Neural cell (in vitro differentiated cells): ENCODE results near the gene LRP5. TPM values are rescaled to one million over a fixed set of nuclear protein-coding genes. Genes with fewer than 3 reads are reported as not detected.
A peak's percentile ranks its signal among the peaks of the same experiment; 100 is the strongest.

Experiments used
- H2AFZ ChIP-seq: fragments of 200-600, 300-800 bp; sonication (generic), shearing (Covaris generic); 2 replicates; pipeline ENCODE4 v1.6.0; 2014; ENCODE audit warnings: low read depth, mild to moderate bottlenecking, antibody characterized with exemption, low read length, moderate library complexity
- H3F3A ChIP-seq: fragments of 200-600 bp; shearing (Covaris generic); 2 replicates; pipeline ENCODE4 v1.6.1; 2016; ENCODE audit warnings: mild to moderate bottlenecking, moderate library complexity, mixed read lengths, antibody characterized with exemption, low read length; ENCODE audit not compliant: insufficient read depth, poor library complexity, severe bottlenecking
- H3K27ac ChIP-seq: fragments of 200-600, 300-800 bp; sonication (generic), shearing (Covaris generic); 2 replicates; pipeline ENCODE4 v1.5.1; 2014; ENCODE audit warnings: mild to moderate bottlenecking, low read length, moderate library complexity
- H3K27me3 ChIP-seq: fragments of 300-800, 200-600 bp; sonication (generic), shearing (Covaris generic); 2 replicates; pipeline ENCODE4 v1.6.0; 2014; ENCODE audit warnings: mild to moderate bottlenecking, low read depth, low read length, moderate library complexity; ENCODE audit not compliant: insufficient read depth
- H3K36me3 ChIP-seq: fragments of 300-800, 200-600 bp; sonication (generic), shearing (Covaris generic); 2 replicates; pipeline ENCODE4 v1.5.1; 2014; ENCODE audit warnings: mild to moderate bottlenecking, antibody characterized with exemption, low read length, moderate library complexity; ENCODE audit not compliant: insufficient read depth
- H3K4me2 ChIP-seq: fragments of 300-800, 200-600 bp; sonication (generic), shearing (Covaris generic); 2 replicates; pipeline ENCODE4 v1.6.0; 2014; ENCODE audit warnings: mild to moderate bottlenecking, low read length
- H3K4me3 ChIP-seq: fragments of 300-800, 200-600 bp; sonication (generic), shearing (Covaris generic); 2 replicates; pipeline ENCODE4 v1.5.1; 2014; ENCODE audit warnings: mild to moderate bottlenecking, low read length, moderate library complexity
- H3K79me2 ChIP-seq: fragments of 200-600 bp; shearing (Covaris generic); replicated peaks from 2 replicates; pipeline ENCODE4 v1.6.0; 2014; ENCODE audit warnings: mild to moderate bottlenecking, low read length, moderate library complexity; ENCODE audit not compliant: insufficient read depth
- H3K9ac ChIP-seq: fragments of 300-800, 200-600 bp; sonication (generic), shearing (Covaris generic); 2 replicates; pipeline ENCODE4 v1.6.1; 2016; ENCODE audit warnings: mild to moderate bottlenecking, low read length, mixed read lengths
- H3K9me2 ChIP-seq: fragments of 200-600 bp; shearing (Covaris generic); 2 replicates; pipeline ENCODE4 v1.6.1; 2016; ENCODE audit warnings: mild to moderate bottlenecking, low read length, mixed read lengths; ENCODE audit not compliant: insufficient read depth
- H3K9me3 ChIP-seq: fragments of 200-600, 300-800 bp; sonication (generic), shearing (Covaris generic); 2 replicates; pipeline ENCODE4 v1.6.1; 2016; ENCODE audit warnings: mild to moderate bottlenecking, mixed run types, low read length, moderate library complexity, mixed read lengths
- H4K20me1 ChIP-seq: fragments of 200-600 bp; shearing (Covaris generic); 2 replicates; pipeline ENCODE4 v1.6.1; 2016; ENCODE audit warnings: mild to moderate bottlenecking, mixed run types; ENCODE audit not compliant: insufficient read depth
- CTCF ChIP-seq: fragments of 450-650 bp; IDR thresholded peaks from 2 replicates; pipeline ENCODE4 v1.5.1; 2014; ENCODE audit warnings: antibody characterized with exemption, mild to moderate bottlenecking, moderate library complexity; ENCODE audit not compliant: poor library complexity, severe bottlenecking
- EP300 ChIP-seq: fragments of 450-650 bp; conservative IDR thresholded peaks from 2 replicates; pipeline ENCODE4 v1.6.1; 2014; ENCODE audit warnings: antibody characterized with exemption, mild to moderate bottlenecking, moderate library complexity; ENCODE audit not compliant: poor library complexity, severe bottlenecking
- EZH2 ChIP-seq: fragments of 200-600, 300-800 bp; shearing (Covaris generic), sonication (generic); IDR thresholded peaks from 2 replicates; pipeline ENCODE4 v1.6.1; 2014; ENCODE audit warnings: antibody characterized with exemption, low read length, borderline replicate concordance, mild to moderate bottlenecking; ENCODE audit not compliant: insufficient read depth, poor library complexity, severe bottlenecking
- MXI1 ChIP-seq: fragments of 450-650 bp; conservative IDR thresholded peaks from 2 replicates; pipeline ENCODE4 v1.6.1; 2014; ENCODE audit warnings: antibody characterized with exemption, mild to moderate bottlenecking; ENCODE audit not compliant: poor library complexity, severe bottlenecking
- POLR2AphosphoS5 ChIP-seq: IDR thresholded peaks from 2 replicates; pipeline ENCODE4 v1.6.1; 2012
- RAD21 ChIP-seq: fragments of 450-650 bp; conservative IDR thresholded peaks from 2 replicates; pipeline ENCODE4 v1.6.1; 2014; ENCODE audit warnings: antibody characterized with exemption, mild to moderate bottlenecking, moderate library complexity
- REST ChIP-seq: IDR thresholded peaks from 2 replicates; pipeline ENCODE4 v1.6.1; 2012; ENCODE audit warnings: borderline replicate concordance
- SMC3 ChIP-seq: fragments of 450-650 bp; conservative IDR thresholded peaks from 2 replicates; pipeline ENCODE4 v1.6.1; 2014; ENCODE audit warnings: antibody characterized with exemption, mild to moderate bottlenecking, moderate library complexity; ENCODE audit not compliant: poor library complexity
- TAF1 ChIP-seq: IDR thresholded peaks from 2 replicates; pipeline ENCODE4 v1.6.1; 2012; ENCODE audit warnings: low read depth
- polyA plus RNA-seq: library from polyadenylated mRNA; depleted of rRNA; stranded (reverse); fragments of >200 nt; gene quantifications from 2 replicates; pipeline ENCODE4 v1.2.3, GENCODE V29; 2014

The LRP5 gene
- polyA plus RNA-seq, 1 donor from 2014 or later, result 3.0 TPM

- H3K9ac ChIP-seq, result no peak overlapping the region
- TF ChIP-seq TAF1, result no peak
- no peaks in the 10 kb centered on the region for H3K36me3 ChIP-seq
- no peak overlapping the region for H3K4me3 ChIP-seq
- no peaks in the 10 kb centered on the region for H3K9me3 ChIP-seq
- H3K9me2 ChIP-seq, result no peaks in the 10 kb centered on the region
- no peaks in the 10 kb centered on the region for H3K27me3 ChIP-seq
- H3K4me2 ChIP-seq, result no peak overlapping the region
- H2AFZ ChIP-seq, result no peak overlapping the region
- H4K20me1 ChIP-seq, result no peaks in the 10 kb centered on the region
- no peaks in the 10 kb centered on the region for H3F3A ChIP-seq
- H3K27ac ChIP-seq, result no peak overlapping the region
- peaks cover 20% of the 10 kb centered on the region for H3K79me2 ChIP-seq
Measured at GRCh38 chr11:68267881-68268240, 44.5 kb upstream of the LRP5 start.

- TF ChIP-seq EZH2 (no peak), SMC3 (no peak), RAD21 (no peak), POLR2AphosphoS5 (no peak), TAF1 (no peak), REST (no peak), MXI1 (no peak), CTCF (no peak), EP300 (no peak)
- H3K27ac ChIP-seq, result no peak overlapping the region
- no peaks in the 10 kb centered on the region for H4K20me1 ChIP-seq
- H3K9ac ChIP-seq, result no peak overlapping the region
- no peaks in the 10 kb centered on the region for H3K9me2 ChIP-seq
- H3K79me2 ChIP-seq, result peaks cover 20% of the 10 kb centered on the region
- H3F3A ChIP-seq, result no peaks in the 10 kb centered on the region
- H2AFZ ChIP-seq, result no peak overlapping the region
- no peak overlapping the region for H3K4me2 ChIP-seq
- H3K4me3 ChIP-seq, result peak overlapping the region; percentile 41
- no peaks in the 10 kb centered on the region for H3K27me3 ChIP-seq
- H3K36me3 ChIP-seq, result no peaks in the 10 kb centered on the region
- no peaks in the 10 kb centered on the region for H3K9me3 ChIP-seq
Measured at GRCh38 chr11:68269414-68270081, 42.8 kb upstream of the LRP5 start.
